Stimulated activated CD4-positive, alpha-beta T cell treated with anti-CD3 and anti-CD28 coated beads, TNF-alpha, amount 100 ng/mL, for 4 hours (primary cell): ENCODE results near the gene MFAP3.
"Not testable (repeated sequence)": the region's sequence is repeated elsewhere in the genome, so short reads cannot be mapped to it uniquely, and the experiment has no call there.

Experiments used
- DNase-seq, 3 experiments: peaks; one replicate each; pipeline ENCODE4 v3.0.0-alpha.2; 2020; ENCODE audit warnings: low read depth in 3 of 3

Gene MFAP3

GRCh38 chr5:154038707-154039457 is at the start of gene MFAP3, which contains the start of gene FAM114A2:
TSS of gene MFAP3 (plus strand) at chr5:154038967. CDS start at chr5:154049723, 10,756 bp downstream.
TSS of gene FAM114A2 (minus strand) at chr5:154038910. CDS start at chr5:154034953, 3,957 bp downstream.
- DNase-seq, result peak; percentile 65 to 76 (median 75)

GRCh38 chr5:153991168-153991567 is 47.6 kb upstream of the MFAP3 start:
- no peak for DNase-seq

- DNase-seq, result no peak
Measured at GRCh38 chr5:153998010-153998409, 40.8 kb upstream of the MFAP3 start.

GRCh38 chr5:153998768-153999167 is 40.0 kb upstream of the MFAP3 start:
- DNase-seq, result no peak

DNA sequence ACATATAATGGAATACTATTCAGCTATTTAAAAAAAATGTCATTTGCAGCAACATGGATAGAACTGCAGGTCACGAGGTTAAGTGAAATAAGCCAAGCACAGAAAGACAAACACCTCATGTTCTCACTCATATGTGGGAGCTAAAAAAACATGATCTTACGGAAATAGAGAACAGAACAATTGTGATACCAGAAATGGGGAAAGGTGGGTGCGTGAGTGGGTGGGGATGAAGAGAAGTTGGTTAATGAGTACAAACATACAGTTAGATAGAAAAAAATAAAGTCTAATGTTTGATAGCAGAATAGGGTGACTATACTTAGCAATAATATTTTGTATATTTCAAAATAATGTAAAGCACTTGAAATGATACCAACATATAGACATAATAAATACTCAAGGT is 38.8 kb upstream of the MFAP3 start:
- DNase-seq, result no peak

- DNase-seq, result no peak
Measured at GRCh38 chr5:154000703-154001102, 38.1 kb upstream of the MFAP3 start.

DNA sequence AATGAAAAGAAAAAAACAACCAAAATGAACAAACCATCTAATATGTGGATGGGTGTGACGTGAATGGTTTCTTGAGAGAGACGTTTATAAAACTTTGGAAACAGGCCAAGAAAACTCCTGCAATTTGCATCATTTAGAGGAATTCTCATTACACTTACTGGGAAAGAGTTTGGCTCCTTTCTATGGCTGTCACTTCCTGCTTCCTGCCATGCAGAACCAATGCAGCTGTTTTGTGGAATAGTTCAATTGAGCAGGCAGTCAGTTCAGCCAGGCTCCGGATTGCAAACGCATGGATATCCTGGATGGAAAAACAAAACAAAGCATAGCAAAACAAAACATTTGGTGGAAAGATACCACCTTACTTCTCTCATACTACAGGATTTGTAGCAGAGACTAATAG is 36.7 kb upstream of the MFAP3 start:
- DNase-seq, result no peak

- DNase-seq, result no peak
Measured at GRCh38 chr5:154002511-154003020, 36.2 kb upstream of the MFAP3 start.

- DNase-seq, result no peak
Measured at GRCh38 chr5:154005648-154006047, 33.1 kb upstream of the MFAP3 start.

DNA sequence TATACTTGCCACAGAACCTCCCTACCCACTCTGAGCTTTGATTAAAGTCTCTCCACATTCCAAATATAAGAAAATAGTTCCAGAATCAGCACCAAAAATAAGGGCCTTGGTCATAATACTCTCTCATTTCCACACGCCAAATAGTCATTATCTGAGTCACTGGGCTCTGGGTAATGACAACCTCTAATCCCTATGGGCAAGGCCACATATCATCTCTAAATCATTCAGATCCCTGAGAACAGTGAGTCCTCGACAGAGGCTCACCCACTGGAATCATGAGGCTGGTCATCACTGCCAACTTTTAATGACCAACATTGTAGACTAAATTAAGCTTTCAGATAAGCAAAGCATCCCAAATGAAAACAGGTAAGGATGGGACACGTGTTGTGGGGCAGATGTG is 28.1 kb upstream of the MFAP3 start:
- no peak for DNase-seq

GRCh38 chr5:154015071-154015693 is 23.6 kb upstream of the MFAP3 start:
- no peak for DNase-seq

DNA sequence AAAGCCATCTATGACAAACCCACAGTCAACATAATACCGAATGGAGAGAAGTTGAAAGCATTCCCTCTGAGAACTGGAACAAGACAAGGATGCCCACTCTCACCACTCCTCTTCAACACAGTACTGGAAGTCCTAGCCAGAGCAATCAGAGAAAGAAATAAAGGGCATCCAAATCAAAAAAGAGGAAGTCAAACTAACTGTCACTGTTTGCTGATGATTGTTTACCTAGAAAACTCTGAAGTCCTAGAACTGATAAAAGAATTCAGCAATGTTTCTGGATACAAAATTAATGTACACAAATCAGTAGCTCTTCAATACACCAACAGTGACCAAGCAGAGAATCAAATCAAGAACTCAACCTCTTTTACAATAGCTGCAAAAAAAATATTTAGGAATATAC is 19.8 kb upstream of the MFAP3 start:
- DNase-seq, result not testable (repeated sequence)

DNA sequence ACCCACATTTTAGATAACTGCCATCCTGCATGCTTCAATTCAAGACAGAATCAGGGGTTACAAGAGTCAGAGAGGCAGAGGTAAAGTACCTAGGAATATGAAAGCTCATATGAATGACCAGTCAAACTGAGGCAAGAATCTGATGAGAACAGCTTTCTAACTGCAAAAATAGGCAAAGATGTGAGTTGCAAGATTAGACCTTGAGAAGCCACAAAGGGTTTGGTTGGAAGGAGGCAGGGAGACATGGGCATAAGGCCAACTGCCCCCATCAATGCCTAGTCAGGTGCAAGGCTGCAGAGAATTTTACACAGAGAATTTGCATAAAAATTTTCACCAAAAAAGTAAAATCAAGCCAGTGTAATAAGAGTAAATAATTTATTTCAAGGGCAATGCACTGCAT is 12.8 kb upstream of the MFAP3 start:
- DNase-seq, result no peak

GRCh38 chr5:154031937-154032489 is 6.8 kb upstream of the MFAP3 start:
- DNase-seq, result no peak

DNA sequence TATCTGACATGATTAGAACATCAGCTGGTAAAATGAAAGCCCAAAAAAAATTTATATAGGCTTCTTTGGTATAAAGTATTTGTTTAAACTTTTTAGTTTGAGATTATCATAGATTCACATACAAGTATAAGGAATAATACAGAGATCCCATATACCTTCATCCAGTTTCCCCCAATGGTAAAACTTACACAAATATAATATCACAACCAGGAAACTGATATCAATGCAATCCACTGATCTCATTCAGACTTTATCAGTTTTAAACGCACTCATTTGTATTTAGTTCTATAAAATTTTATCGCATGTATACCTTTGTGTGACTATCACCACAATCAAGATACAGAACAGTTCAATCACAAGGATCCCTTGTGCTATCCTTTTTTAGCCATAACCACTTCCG is 3.8 kb upstream of the MFAP3 start:
- no peak for DNase-seq

- DNase-seq, result no peak
Measured at GRCh38 chr5:154038261-154038706, 483 bp upstream of the MFAP3 start.

DNA sequence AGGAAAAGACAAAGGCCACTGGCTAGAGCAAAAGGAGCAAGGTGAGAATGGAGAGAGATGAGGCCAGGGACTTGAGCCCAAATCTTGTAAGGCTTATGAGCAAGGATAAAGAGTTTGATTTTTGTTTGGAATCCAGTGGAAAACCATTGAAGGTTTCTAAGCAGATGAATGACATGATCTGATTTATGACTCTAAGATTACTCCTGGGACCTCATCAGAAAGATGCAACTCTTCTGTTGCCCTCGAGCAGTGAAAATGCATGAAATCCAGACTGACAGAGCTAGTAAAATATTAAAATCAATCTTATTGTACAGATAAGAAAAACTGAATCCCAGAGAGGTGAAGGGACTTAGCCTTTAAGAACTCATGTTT is 677 bp downstream of the MFAP3 start:
- DNase-seq, result no peak

DNA sequence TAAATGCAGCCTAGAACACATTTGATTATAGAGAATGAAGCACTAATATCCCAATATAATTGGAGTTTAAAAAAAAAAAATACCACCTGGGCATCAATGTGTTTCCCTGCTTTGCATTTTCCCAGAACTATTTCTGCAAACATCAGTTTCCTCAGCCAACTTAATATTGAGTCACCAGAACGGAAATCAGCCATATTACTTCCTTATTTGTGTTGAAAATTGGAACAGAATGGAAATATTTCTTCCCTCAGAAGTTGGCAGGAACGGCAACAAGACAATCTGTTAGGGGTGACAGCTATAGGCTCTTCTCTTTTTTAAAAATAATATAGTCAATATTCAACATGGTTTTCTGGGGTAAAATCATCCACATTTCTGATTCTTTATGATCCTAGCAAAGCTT is 4.0 kb downstream of the MFAP3 start:
- no peak for DNase-seq

- DNase-seq, result no peak
Measured at GRCh38 chr5:154044099-154044498, 5.3 kb downstream of the MFAP3 start.

DNA sequence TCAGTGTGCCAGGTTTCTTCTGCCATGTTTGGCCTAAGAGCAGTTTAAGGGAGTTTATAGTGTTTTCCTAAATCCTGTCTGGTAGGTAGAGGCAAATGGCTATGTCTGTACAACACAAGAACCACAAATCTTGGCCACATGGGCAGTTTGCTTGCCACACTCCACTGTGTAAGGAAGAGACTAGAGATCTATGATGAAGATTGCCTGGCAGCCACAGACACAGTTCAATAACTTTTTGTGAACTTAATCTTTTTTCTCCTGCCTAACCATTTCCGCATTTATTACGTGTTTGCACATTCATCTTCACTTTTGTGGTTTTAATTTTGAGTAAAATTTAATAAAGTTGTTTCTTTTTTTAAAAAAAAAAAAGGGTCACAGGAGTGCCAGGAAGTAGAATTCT is 5.8 kb downstream of the MFAP3 start:
- no peak for DNase-seq

- no peak for DNase-seq
Measured at GRCh38 chr5:154046486-154046885, 7.7 kb downstream of the MFAP3 start.

- DNase-seq, result no peak
Measured at GRCh38 chr5:154047324-154047723, 8.6 kb downstream of the MFAP3 start.

GRCh38 chr5:154049636-154050035 is 10.9 kb downstream of the MFAP3 start:
- DNase-seq, result no peak
